Memory B cell (primary cell): ENCODE results near the gene TNFRSF19.

Source experiments
- ATAC-seq: fragments of 150-1000 bp; cut with Tn5 transposase; 2 replicates; pipeline ENCODE4 v1.10.0; 2021; ENCODE audit warnings: low read depth, mild to moderate bottlenecking, moderate library complexity
- DNase-seq, 2 donors: peaks; one replicate each; pipeline ENCODE4 v3.0.0; 2022; ENCODE audit warnings: low spot score in 2 of 2
- H3K27ac Mint-ChIP-seq: one replicate; pipeline ENCODE4 v1.8.0; 2022; ENCODE audit warnings: mild to moderate bottlenecking, moderate library complexity, mixed read lengths
- H3K27me3 Mint-ChIP-seq: one replicate; pipeline ENCODE4 v1.8.0; 2022; ENCODE audit warnings: mixed read lengths
- H3K36me3 Mint-ChIP-seq: one replicate; pipeline ENCODE4 v1.8.0; 2022; ENCODE audit warnings: mild to moderate bottlenecking, mixed read lengths
- H3K4me1 Mint-ChIP-seq: one replicate; pipeline ENCODE4 v1.8.0; 2022; ENCODE audit warnings: mixed read lengths
- H3K4me3 Mint-ChIP-seq: one replicate; pipeline ENCODE4 v1.8.0; 2022; ENCODE audit warnings: mild to moderate bottlenecking, moderate library complexity, mixed read lengths
- H3K9me3 Mint-ChIP-seq: one replicate; pipeline ENCODE4 v1.8.0; 2022; ENCODE audit warnings: mixed read lengths

The TNFRSF19 gene

GRCh38 chr13:23654111-23655110 is 84.2 kb downstream of the TNFRSF19 start:
- Mint-ChIP-seq H3K9me3 (no peaks in the 10 kb centered on the region), H3K4me1 (peaks cover 5% of the 10 kb centered on the region), H3K27ac (no peak overlapping the region), H3K36me3 (no peaks in the 10 kb centered on the region), H3K4me3 (no peak overlapping the region), H3K27me3 (peaks cover 13% of the 10 kb centered on the region)
- no peak for DNase-seq
- ATAC-seq: no peak

- no peaks in the 10 kb centered on the region for H3K9me3 Mint-ChIP-seq
Observed at GRCh38 chr13:23655321-23655720, 85.1 kb downstream of the TNFRSF19 start.

GRCh38 chr13:23656637-23657371 is 86.6 kb downstream of the TNFRSF19 start:
- DNase-seq: no peak
- Mint-ChIP-seq H3K9me3 (peaks cover 3% of the 10 kb centered on the region), H3K4me3 (no peak overlapping the region), H3K27ac (no peak overlapping the region), H3K36me3 (no peaks in the 10 kb centered on the region), H3K4me1 (peaks cover 5% of the 10 kb centered on the region), H3K27me3 (peaks cover 7% of the 10 kb centered on the region)
- ATAC-seq: no peak

More at GRCh38 chr13:23655321-23655720, 85.1 kb downstream of the TNFRSF19 start:
- no peak overlapping the region for H3K27ac Mint-ChIP-seq
- no peak overlapping the region for H3K4me3 Mint-ChIP-seq
- peaks cover 9% of the 10 kb centered on the region for H3K27me3 Mint-ChIP-seq
- H3K36me3 Mint-ChIP-seq: no peaks in the 10 kb centered on the region
- DNase-seq: no peak
- H3K4me1 Mint-ChIP-seq: peaks cover 5% of the 10 kb centered on the region
- ATAC-seq: no peak

GRCh38 chr13:23658929-23659541 is 88.8 kb downstream of the TNFRSF19 start:
- Mint-ChIP-seq H3K9me3 (peaks cover 3% of the 10 kb centered on the region), H3K27me3 (peaks cover 3% of the 10 kb centered on the region), H3K36me3 (no peaks in the 10 kb centered on the region), H3K4me3 (no peak overlapping the region), H3K4me1 (peaks cover 5% of the 10 kb centered on the region), H3K27ac (no peak overlapping the region)
- ATAC-seq: no peak
- DNase-seq: no peak

- H3K4me1 Mint-ChIP-seq: peaks cover 5% of the 10 kb centered on the region
- no peaks in the 10 kb centered on the region for H3K36me3 Mint-ChIP-seq
- ATAC-seq: no peak
- peaks cover 6% of the 10 kb centered on the region for H3K27me3 Mint-ChIP-seq
- no peak for DNase-seq
- peaks cover 3% of the 10 kb centered on the region for H3K9me3 Mint-ChIP-seq
- H3K27ac Mint-ChIP-seq: no peak overlapping the region
- H3K4me3 Mint-ChIP-seq: no peak overlapping the region
Observed at GRCh38 chr13:23660249-23660648, 90.0 kb downstream of the TNFRSF19 start.

GRCh38 chr13:23666582-23666981 is 96.4 kb downstream of the TNFRSF19 start:
- Mint-ChIP-seq H3K9me3 (no peaks in the 10 kb centered on the region), H3K36me3 (no peaks in the 10 kb centered on the region), H3K27me3 (peaks cover 6% of the 10 kb centered on the region), H3K4me3 (no peak overlapping the region), H3K4me1 (no peaks in the 10 kb centered on the region), H3K27ac (no peak overlapping the region)
- DNase-seq: no peak
- ATAC-seq: no peak

GRCh38 chr13:23667750-23668149 is 97.5 kb downstream of the TNFRSF19 start:
- H3K27me3 Mint-ChIP-seq: peaks cover 6% of the 10 kb centered on the region
- no peaks in the 10 kb centered on the region for H3K9me3 Mint-ChIP-seq
- DNase-seq: no peak
- no peak for ATAC-seq
- no peaks in the 10 kb centered on the region for H3K4me1 Mint-ChIP-seq
- H3K27ac Mint-ChIP-seq: no peak overlapping the region
- H3K4me3 Mint-ChIP-seq: no peak overlapping the region
- no peaks in the 10 kb centered on the region for H3K36me3 Mint-ChIP-seq

- H3K9me3 Mint-ChIP-seq: no peaks in the 10 kb centered on the region
Observed at GRCh38 chr13:23668562-23668961, 98.3 kb downstream of the TNFRSF19 start.

GRCh38 chr13:23670793-23671192 is 100.6 kb downstream of the TNFRSF19 start:
- H3K36me3 Mint-ChIP-seq: no peaks in the 10 kb centered on the region
- no peak overlapping the region for H3K27ac Mint-ChIP-seq
- H3K9me3 Mint-ChIP-seq: no peaks in the 10 kb centered on the region
- ATAC-seq: no peak
- H3K4me1 Mint-ChIP-seq: no peaks in the 10 kb centered on the region
- peaks cover 3% of the 10 kb centered on the region for H3K27me3 Mint-ChIP-seq
- no peak overlapping the region for H3K4me3 Mint-ChIP-seq
- no peak for DNase-seq

More at GRCh38 chr13:23668562-23668961, 98.3 kb downstream of the TNFRSF19 start:
- no peak overlapping the region for H3K27ac Mint-ChIP-seq
- no peak for ATAC-seq
- no peak for DNase-seq
- H3K27me3 Mint-ChIP-seq: peaks cover 4% of the 10 kb centered on the region
- no peaks in the 10 kb centered on the region for H3K4me1 Mint-ChIP-seq
- H3K4me3 Mint-ChIP-seq: no peak overlapping the region
- H3K36me3 Mint-ChIP-seq: no peaks in the 10 kb centered on the region

- H3K4me1 Mint-ChIP-seq: no peaks in the 10 kb centered on the region
- H3K36me3 Mint-ChIP-seq: no peaks in the 10 kb centered on the region
- H3K27me3 Mint-ChIP-seq: peaks cover 3% of the 10 kb centered on the region
- H3K9me3 Mint-ChIP-seq: no peaks in the 10 kb centered on the region
- H3K4me3 Mint-ChIP-seq: no peak overlapping the region
- H3K27ac Mint-ChIP-seq: no peak overlapping the region
- no peak for ATAC-seq
- no peak for DNase-seq
Observed at GRCh38 chr13:23671377-23671776, 101.2 kb downstream of the TNFRSF19 start.

- no peaks in the 10 kb centered on the region for H3K9me3 Mint-ChIP-seq
- H3K27ac Mint-ChIP-seq: no peak overlapping the region
- H3K36me3 Mint-ChIP-seq: no peaks in the 10 kb centered on the region
- H3K4me3 Mint-ChIP-seq: no peak overlapping the region
- DNase-seq (no peak), ATAC-seq (no peak)
- H3K4me1 Mint-ChIP-seq: no peaks in the 10 kb centered on the region
- peaks cover 5% of the 10 kb centered on the region for H3K27me3 Mint-ChIP-seq
Observed at GRCh38 chr13:23671897-23672296, 101.7 kb downstream of the TNFRSF19 start.

GRCh38 chr13:23672616-23673015 is 102.4 kb downstream of the TNFRSF19 start:
- DNase-seq (no peak), ATAC-seq (no peak)
- H3K4me3 Mint-ChIP-seq: no peak overlapping the region
- H3K4me1 Mint-ChIP-seq: no peaks in the 10 kb centered on the region
- H3K27me3 Mint-ChIP-seq: peaks cover 9% of the 10 kb centered on the region
- H3K27ac Mint-ChIP-seq: no peak overlapping the region
- no peaks in the 10 kb centered on the region for H3K9me3 Mint-ChIP-seq
- H3K36me3 Mint-ChIP-seq: no peaks in the 10 kb centered on the region

- Mint-ChIP-seq H3K4me3 (no peak overlapping the region), H3K36me3 (no peaks in the 10 kb centered on the region), H3K9me3 (no peaks in the 10 kb centered on the region), H3K27ac (no peak overlapping the region), H3K27me3 (peaks cover 9% of the 10 kb centered on the region), H3K4me1 (no peaks in the 10 kb centered on the region)
- no peak for ATAC-seq
- no peak for DNase-seq
Observed at GRCh38 chr13:23673354-23673753, 103.1 kb downstream of the TNFRSF19 start.
